HUDEP-2 (cell line): ENCODE data around the gene MEX3A.
"Not testable (repeated sequence)": the region's sequence is repeated elsewhere in the genome, so short reads cannot be mapped to it uniquely, and the experiment has no call there.

Experiments
- DNase-seq, 76 experiments: peaks; one replicate each; lab custom pipeline; 2025; ENCODE audit not compliant: unreplicated experiment in 76 of 76; lab: John Stamatoyannopoulos, UW

Gene MEX3A

DNA sequence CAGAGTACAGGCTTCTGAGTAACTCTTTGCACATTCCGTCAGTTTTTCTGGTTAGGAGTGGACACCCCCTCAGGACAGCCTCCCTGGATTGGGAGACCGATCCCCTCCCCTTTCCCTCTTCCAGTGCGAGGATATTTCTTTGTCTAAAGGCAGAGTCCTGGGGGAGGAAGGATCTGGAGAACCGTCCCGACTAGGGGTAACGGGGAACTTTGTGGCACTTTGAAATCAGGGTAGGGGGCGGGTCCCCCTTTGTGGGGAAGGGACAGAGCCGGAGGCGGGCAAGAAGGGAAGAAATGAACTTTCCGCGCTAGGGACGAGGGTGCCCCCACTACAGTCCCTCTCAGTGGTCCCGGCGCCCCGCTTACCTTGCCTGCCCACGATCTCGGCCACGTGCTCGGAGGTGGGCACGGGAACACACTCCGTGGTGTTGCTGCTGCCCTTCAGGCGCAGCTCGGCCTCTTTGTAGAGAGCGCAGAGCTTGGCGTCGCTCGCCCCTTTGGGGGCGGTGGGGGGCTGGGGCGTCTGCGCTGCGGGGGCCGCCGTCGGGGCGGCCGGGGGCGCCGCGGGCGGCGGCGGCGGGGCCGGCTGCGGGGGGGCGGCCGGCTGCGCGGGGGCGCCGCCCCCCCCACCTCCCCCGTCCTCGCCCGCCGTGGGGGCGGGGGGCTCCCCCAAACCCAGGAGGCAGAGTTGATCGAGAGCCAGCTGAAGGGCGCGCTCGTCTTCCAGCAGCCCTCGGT, 917 bp downstream of the MEX3A start:
- DNase-seq, result no peak

DNA sequence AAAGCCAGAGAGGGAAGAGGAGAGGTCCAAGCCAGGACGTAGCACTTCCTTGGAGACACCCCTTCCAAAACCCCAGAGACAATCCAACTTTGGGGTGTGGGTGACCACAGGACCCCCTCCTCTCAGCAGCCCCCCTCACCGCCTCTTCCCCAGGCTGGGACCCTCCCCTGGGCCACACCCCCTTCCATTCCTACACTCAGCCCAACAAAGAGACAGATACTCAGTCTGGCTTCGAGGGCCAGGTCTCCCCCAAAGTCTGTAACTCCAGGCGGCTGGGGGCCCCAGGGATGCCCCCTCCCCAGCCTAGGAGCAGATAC, 1.4 kb downstream of the MEX3A start:
- no peak for DNase-seq

DNA sequence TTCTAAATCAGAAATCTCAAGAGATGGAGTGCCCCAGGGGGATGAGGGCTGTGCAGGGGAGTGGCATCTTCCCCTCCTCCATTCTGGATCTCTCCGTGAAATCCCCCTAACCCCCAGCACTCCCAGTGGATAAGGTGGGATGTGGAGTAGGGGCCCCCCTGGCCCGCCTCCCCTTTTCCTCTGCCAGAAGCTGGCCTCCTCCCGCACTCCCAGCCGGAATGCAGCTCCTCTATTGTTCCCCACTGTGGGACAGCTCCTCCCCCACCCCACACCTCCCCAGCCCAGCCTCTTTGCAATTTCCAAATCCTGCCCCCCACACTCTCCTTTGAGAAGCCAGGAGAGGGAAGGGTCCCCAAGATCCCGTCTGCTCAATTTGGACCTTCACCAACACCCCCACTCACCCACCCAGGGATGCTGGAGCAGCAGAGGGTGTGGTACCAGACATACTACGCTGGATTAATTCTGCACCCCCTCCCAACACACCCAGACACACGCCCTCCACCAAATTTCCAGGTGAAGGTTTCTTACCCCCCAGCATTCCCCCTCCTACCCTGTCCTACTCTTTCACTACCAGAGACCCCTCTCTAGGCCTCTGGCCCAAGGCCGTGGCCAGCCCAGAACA, 1.9 kb downstream of the MEX3A start:
- DNase-seq, result no peak

DNA sequence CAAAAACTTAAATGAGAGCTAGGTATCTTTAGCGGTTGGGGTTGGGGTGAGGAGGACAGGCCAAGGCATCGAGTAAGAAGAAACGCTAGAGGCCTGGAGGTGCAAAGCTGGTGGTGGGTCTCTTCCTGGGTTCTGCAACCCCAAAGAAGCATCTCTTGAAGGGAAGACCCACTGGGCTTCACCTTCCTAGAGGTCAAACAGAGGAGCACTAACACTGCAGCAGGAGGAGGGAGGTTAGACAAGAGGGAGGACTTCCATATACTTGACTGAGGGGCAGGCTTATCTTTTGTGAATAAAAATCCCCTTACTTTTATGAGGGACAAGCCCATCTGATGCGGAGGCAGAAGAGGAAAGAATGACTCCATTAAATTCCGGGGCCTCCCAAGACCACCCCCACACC, 2.5 kb downstream of the MEX3A start:
- no peak for DNase-seq

DNA sequence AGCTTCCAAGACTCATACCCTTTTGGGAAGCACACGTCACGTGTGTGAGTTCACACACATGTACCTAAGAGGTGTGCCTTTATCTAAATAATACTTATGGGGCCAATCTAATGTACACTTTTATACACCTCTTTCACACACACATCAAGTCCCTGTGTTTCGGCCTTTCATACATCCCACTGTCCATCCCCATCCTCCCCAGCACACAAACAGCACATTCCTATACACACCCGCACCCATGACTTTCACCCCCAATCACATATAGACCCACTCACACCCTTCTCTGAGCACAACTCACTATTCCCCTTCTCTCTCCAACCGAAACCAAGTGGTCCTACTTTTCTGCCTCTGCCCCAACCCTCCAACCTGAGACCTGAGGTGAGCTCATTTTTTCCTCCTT, 3.5 kb downstream of the MEX3A start:
- DNase-seq, result no peak

DNA sequence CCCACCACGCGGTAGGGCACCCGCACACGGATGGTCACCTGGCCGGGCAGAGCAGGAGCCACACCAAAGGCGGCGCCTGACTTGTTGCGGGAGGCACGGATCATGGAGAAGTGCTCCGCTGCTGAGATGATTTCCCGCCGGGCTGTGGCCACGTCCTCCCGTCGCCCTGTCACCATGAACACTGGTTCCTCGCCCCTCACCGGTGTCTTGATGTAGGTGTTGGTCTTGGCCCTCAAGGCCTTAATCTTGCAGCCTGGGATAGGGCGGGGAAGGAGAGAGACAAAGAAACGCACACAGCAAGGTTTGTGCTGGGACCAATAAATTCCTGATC, 4.9 kb downstream of the MEX3A start:
- DNase-seq, result no peak

DNA sequence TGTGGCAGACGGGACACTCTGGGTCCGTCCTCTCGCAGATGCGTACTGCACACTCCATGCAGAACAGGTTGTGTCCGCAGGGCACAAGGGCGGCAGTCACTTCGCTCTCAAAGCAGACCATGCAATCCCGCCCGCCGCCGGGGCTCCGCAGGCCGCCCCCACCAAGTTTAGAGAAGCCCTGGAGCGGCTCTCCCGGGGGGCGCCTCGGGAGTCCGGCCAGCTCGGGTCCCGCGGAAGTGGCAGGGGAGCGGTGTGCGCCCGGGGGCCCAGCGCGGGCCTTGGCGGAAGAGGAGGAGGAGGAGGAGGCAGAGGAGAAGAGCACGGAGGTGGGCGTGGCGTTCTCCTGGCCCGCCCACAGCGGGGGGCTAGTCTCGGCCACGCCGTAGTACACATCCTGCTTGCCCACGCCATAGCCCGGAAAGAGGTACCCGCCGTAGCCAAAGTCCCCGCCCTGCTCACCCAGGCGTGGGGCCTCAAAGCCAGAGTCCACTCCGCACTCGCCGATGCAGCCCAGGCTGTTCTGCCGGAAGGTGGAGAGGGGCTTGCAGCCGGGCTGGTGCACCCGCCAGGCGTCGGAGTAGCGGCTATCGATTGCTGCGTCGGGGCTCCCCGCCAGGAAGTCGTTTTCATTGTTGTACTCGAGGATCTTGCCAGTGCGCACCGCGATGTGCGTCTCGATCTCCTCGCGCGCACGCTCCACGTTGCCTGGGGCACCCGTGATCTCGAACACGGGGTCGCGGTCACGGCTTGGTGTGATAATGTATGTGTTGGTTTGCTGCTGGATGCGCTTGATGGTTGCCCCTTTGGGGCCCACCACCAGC, 5.4 kb downstream of the MEX3A start:
- DNase-seq, result no peak

DNA sequence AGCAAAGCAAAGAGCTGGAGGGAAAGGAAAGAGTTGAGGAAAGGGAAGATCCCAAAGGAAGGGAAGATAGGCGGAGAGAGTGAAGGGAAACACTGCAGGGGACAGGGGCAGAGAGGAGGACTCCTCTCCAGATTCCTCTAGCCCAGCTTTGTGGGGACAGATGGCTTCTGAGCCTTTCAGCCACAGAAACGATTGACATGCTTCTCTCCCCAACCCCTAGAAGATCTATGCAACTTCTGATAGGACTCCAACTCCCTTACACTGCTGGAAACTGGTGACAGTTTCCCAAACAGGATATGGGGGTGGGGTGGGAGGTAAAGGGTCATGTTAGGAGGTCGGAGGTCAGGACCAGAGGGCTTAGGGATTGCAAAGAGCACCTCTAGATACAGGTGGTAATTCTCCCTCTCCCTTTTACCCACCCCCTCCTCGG, 6.5 kb downstream of the MEX3A start:
- no peak for DNase-seq

DNA sequence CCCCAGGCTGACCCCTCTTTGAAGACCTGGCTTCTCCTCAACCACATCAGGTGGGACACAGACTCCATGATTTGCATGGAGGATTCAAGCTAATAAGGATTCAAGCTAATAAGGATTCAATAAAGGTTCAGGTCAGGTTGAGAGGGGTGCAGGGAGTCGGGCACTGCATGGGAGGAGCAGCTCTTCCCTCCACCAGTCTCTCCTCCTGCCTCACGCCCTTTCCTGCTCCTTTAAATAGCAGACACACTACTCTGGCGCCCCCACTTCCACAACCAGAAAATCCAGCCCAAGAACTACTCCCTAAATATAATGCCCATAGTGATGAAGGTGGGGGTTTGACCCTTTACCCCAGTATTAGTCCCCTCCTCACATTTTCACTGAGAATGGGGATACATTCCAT, 7.1 kb downstream of the MEX3A start:
- DNase-seq, result no peak

DNA sequence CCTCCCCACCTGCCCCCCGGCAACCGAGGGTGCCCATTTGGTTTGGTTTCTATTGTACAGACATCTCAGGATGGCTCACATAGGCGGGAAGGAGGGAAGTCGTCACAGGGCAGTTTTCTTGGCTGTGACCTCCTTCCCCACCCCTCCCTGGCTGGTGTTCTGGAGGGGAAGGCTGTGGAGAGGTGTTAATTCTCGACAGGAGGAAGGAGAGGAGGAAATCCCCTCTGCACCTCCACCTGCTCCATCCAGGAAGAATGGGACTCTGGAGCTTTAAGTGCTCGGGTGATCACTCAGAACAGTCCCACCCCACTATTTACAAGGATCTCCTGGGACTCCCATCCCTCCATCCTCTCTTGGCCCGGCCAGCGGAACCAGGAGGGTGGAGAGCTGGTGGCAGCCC, 7.6 kb downstream of the MEX3A start:
- no peak for DNase-seq

DNA sequence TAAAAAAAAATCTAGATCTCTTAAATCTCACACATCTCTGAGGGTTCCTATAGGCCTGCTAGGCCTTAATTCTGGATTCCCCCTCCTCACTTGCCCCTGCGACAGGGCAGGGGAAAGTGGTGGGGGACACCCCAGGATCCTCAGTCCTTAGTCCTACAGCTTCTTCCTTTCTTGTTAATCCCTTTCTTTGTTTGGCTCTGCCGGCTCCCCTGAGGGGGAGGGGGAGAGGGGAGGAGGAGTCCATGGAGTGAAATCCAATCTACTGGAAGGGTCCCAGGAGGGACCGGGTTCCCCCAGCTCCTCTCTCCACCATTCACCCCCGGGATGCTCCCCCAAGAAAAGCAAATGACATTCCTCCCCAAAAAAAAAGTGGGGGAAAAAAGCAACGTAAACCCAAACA, 8.5 kb downstream of the MEX3A start:
- DNase-seq, result no peak

DNA sequence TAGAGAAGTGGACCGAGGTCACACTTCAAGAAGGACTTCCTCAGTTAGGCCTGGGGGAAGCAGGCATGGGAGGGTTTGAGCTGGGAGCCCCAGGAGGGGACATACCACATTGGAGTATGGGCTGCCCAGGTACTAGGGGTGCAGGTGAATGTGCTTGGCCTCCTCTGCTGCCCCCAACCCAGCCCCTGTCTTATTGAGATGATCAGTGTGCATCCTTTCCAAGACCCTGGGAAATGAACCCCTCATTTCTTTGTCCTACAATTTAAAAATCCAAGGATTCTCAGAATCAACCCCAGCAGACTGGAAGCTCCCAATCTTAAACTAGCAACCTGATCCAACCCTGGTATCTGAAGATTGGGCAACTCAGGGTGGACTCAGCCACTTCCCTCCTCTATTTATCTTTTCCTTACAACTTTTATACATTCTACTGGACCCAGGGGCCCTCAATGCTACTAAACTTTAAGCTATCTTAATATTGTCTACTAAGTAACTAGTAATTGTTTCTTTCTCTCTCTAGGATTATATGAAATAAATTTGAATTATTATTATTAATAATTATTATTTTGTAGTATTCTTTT, 9.1 kb downstream of the MEX3A start:
- no peak for DNase-seq

DNA sequence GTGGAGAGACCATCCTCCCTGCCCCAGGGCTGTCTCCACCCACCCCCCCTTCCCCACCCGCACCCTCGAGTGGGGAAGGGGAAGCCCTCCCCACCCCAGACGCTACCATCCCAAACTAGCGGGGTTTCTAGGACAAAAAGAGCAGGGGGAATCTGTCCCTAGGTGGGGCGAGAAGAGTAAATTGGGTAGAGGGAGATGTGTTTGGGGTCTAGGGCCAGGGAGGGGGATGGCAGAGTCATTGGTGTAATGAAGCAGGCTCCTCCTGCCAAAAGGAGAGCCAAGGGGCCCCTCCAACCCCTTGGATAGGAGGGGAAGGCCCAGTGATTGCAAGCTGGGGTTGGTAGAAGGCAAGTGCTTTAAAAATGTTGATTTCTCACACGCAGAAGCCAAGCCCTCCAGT, 10.0 kb downstream of the MEX3A start:
- DNase-seq, result no peak

DNA sequence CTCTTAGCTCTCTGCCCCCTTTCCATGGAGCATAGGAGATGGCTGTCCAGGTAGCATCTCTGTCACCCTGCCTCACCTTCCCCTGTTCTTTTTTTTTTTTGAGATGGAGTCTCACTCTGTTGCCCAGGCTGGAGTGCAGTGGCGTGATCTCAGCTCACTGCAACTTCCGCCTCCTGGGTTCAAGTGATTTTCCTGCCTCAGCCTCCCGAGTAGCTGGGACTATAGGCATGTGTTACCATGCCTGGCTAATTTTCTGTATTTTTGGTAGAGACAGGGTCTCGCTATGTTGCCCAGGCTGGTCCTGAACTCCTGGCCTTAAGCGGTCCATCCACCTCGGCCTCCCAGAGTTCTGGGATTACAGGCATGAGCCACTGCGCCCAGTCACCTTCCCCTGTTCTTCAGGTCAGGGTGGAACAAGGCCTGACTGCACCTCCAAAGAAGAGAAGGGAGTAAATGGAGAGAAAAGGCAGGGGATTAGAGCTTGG, 10.9 kb downstream of the MEX3A start:
- not testable (repeated sequence) for DNase-seq

DNA sequence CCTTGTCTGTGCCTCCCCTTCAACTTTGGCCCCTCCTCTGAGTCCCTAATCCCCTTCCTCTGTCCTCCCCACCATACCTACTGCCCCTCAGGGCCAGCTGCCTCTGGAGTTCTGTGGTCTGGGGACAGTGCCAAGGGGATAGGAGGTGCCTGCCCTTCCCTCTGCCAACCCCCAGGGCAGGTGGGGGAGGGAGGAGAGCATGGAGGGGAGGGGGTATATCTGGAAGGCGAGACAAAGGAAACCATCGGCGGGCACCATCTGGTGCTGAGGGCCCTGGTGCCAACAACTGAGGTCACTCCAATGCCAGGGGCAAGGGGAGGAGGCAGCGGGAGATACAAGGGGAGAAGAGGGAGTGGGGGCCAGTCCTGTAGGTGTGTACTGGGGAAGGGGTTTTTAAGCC, 11.7 kb downstream of the MEX3A start:
- no peak for DNase-seq

DNA sequence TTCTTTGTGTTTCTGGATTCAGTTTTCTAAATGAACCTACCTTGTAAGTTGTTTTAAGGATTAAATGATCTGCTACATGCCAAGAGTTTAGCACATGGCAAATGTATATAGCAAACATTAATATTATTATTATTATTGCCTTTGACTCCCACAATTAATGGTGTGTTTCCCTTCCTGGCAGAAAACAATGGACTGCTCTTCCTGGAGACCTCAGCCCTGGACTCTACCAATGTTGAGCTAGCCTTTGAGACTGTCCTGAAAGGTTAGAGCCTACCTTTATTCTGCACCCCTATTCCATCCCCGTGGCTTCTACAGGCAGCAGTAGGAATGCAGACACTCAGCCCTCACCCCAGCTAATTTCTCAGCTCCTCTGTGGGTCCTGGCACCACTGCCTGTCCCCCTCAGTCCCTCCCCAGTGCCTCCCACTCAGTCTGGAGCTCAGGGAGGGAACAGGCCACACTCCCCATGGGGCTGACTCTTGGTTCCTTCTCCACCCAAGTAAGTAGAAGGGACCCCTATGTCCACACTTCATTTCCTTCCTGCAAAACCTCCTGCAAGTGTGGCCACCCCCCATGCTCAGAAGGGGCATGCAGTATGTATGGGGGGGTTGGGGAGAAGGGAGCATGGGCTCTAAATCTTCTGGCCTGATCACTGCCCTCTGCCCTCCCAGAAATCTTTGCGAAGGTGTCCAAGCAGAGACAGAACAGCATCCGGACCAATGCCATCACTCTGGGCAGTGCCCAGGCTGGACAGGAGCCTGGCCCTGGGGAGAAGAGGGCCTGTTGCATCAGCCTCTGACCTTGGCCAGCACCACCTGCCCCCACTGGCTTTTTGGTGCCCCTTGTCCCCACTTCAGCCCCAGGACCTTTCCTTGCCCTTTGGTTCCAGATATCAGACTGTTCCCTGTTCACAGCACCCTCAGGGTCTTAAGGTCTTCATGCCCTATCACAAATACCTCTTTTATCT, 12.5 kb downstream of the MEX3A start:
- no peak for DNase-seq

DNA sequence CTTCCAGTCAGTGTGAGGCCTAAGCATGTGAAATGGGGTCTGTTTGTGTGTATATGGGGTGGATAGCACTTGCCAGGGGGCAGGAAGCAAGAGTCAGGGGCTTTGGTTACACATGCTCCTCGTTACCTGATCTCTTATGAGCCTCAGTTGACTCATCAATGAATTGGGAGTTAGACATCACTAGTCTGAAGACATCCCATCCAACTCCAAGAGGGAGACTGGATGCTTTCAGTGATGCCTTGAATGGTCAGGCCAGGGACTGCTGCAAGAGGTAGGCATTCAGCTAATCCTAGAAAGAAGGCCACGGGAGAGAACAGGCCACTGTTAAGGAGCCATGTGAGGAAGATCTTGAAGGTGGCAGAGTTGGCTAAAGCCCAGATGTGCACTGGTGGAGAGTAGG, 15.0 kb downstream of the MEX3A start:
- DNase-seq, result no peak

DNA sequence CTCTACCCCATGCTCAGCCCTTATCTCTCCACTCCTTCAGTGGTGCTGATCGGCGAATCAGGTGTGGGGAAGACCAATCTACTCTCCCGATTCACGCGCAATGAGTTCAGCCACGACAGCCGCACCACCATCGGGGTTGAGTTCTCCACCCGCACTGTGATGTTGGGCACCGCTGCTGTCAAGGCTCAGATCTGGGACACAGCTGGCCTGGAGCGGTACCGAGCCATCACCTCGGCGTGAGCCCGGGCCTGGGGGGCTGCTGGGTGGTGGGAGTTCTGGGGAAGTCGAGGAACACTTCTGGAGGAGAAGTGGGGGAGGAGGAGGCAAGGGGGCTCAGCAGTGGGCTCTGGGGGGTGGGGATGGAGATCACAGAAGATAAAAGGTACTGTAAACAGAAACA, 16.4 kb downstream of the MEX3A start:
- DNase-seq, result no peak

DNA sequence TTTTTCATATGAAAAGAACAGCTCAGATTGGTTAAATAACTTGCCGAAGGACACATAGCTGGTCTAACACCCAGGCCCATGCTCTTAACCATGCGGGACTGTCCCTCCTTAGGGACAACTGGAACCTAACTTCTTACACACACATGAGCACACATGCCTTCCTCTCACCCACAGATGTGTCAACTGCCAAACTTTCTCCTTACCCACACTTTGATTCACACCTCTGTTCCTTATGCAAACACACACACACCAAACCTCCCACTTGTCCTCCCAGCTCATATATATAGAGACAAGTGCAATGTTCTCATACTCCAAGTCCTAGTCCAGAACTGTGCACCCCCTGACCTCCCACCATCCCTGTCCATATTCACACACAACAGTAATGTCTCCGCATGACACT, 17.1 kb downstream of the MEX3A start:
- DNase-seq, result no peak

DNA sequence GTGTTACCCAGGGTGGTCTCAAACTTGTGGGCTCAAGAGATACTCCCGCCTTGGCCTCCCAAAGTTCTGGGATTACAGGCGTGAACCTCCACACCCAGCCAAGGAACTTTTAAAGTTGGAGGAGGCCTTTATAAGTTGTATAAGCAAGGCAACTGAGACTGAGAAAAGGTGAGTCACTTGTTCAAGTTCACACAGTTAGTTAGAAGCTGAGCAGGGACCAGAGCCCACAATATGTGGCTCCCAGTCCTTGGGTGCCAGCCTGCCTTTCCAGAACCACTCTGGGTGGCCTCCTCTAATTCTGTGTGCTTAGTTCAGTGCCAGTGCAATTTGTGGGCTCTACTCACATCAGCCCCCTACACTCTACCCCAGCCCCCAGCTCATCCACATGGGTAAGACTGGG, 17.6 kb downstream of the MEX3A start:
- DNase-seq, result no peak

DNA sequence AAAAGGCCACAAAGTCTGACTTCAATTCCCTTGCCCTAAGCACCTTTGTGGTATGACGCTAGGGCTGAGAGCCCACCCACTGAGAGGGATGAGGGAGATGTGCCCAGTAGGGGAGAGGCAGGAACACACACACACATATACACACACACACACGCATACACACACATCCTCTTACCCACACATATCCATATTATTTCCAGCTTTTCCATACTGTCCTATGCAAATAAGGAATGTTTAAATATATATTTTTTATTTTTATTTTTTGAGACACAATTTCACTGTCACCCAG, 18.3 kb downstream of the MEX3A start:
- DNase-seq, result no peak
